SU-DHL-6 (cell line): Measurements from ENCODE around the gene CCL24.
"Not testable (repeated sequence)": the region's sequence is repeated elsewhere in the genome, so short reads cannot be mapped to it uniquely, and the experiment has no call there.

ENCODE experiments used
- H2AFZ ChIP-seq: fragments of 200-600 bp; sonication (generic); 2 replicates; pipeline ENCODE4 v1.6.1; 2014; ENCODE audit warnings: low read depth, mild to moderate bottlenecking, moderate library complexity, mixed read lengths, antibody characterized with exemption, low read length; ENCODE audit not compliant: severe bottlenecking
- H3F3A ChIP-seq: fragments of 200-600 bp; shearing (Covaris generic); 2 replicates; pipeline ENCODE4 v1.6.0; 2016; ENCODE audit warnings: antibody characterized with exemption, mild to moderate bottlenecking; ENCODE audit not compliant: insufficient read depth
- H3K27ac ChIP-seq: fragments of 200-600 bp; sonication (generic); 2 replicates; pipeline ENCODE4 v1.5.1; 2016; ENCODE audit warnings: low read depth, mild to moderate bottlenecking, low read length, moderate library complexity, mixed read lengths
- H3K27me3 ChIP-seq: fragments of 200-600 bp; sonication (generic), shearing (Covaris generic); 2 replicates; pipeline ENCODE4 v1.6.0; 2014; ENCODE audit warnings: mild to moderate bottlenecking, low read length
- H3K36me3 ChIP-seq: fragments of 200-600 bp; sonication (generic); 2 replicates; pipeline ENCODE4 v1.6.1; 2014; ENCODE audit warnings: mild to moderate bottlenecking, low read length, mixed read lengths
- H3K4me2 ChIP-seq: fragments of 300-600, 200-600 bp; shearing (Covaris generic), sonication (generic); 2 replicates; pipeline ENCODE4 v1.6.0; 2014; ENCODE audit warnings: low read length, low read depth, mild to moderate bottlenecking; ENCODE audit not compliant: poor library complexity, severe bottlenecking
- H3K4me3 ChIP-seq: fragments of 200-600 bp; sonication (generic); 2 replicates; pipeline ENCODE4 v1.5.1; 2014; ENCODE audit warnings: antibody characterized with exemption, low read length, mild to moderate bottlenecking, mixed read lengths; ENCODE audit not compliant: insufficient read depth, poor library complexity, severe bottlenecking
- H3K79me2 ChIP-seq: fragments of 200-600 bp; sonication (generic); 2 replicates; pipeline ENCODE4 v1.6.1; 2014; ENCODE audit warnings: mild to moderate bottlenecking, low read length, moderate library complexity; ENCODE audit not compliant: insufficient read depth
- H3K9ac ChIP-seq: fragments of 200-600 bp; sonication (generic); 2 replicates; pipeline ENCODE4 v1.7.0; 2014; ENCODE audit warnings: mild to moderate bottlenecking, low read length
- H3K9me2 ChIP-seq: fragments of 200-600 bp; sonication (generic); replicated peaks from 2 replicates; pipeline ENCODE4 v1.6.1; 2014; ENCODE audit warnings: low read length; ENCODE audit not compliant: insufficient read depth
- H3K9me3 ChIP-seq: fragments of 200-600 bp; sonication (generic); 2 replicates; pipeline ENCODE4 v1.6.1; 2014; ENCODE audit warnings: low read length, mixed read lengths; ENCODE audit not compliant: insufficient read depth
- H4K20me1 ChIP-seq: fragments of 200-600 bp; sonication (generic); 2 replicates; pipeline ENCODE4 v1.6.1; 2014; ENCODE audit warnings: low read depth, mild to moderate bottlenecking, antibody characterized with exemption, low read length, moderate library complexity, mixed read lengths
- EZH2phosphoT487 ChIP-seq: fragments of 200-600 bp; sonication (generic), shearing (Covaris generic); conservative IDR thresholded peaks from 2 replicates; pipeline ENCODE4 v1.6.1; 2018; ENCODE audit warnings: mild to moderate bottlenecking, antibody characterized with exemption, low read length, moderate library complexity, mixed read lengths
- TF ChIP-seq, protein P1 (sequence below): fragments of 200-600 bp; sonication (generic); IDR thresholded peaks from one replicate; pipeline ENCODE4 v1.5.1; 2017; ENCODE audit warnings: antibody characterized with exemption, mild to moderate bottlenecking, low read length, moderate library complexity; ENCODE audit not compliant: insufficient read depth, poor library complexity, severe bottlenecking

The CCL24 gene

DNA sequence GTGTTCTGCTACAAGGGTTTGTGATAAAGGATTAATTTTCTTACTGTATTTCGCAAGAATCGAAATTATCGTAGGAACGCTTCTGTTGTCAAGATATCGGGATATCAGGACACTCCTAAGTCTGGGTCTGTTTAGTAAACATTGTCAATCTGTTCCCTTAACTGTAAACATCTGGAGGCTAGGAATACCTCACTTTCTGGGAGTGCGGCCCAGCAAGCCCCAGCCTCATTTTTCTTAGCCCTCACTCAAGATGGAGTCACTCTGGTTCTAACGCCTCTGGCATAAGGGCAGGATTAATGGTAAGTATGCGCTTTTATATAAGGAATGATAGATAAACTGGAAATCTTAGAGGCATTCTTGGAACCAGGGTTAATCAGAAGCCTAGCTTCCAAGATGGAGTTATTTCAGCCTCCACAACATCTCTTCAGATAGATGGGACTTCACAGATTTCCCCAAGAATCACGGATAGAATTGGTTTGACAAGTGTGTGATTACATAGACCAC is 30.1 kb upstream of the CCL24 start:
- no peaks in the 10 kb centered on the region for H3K9me3 ChIP-seq
- no peak overlapping the region for H3K4me2 ChIP-seq
- no peak overlapping the region for H3K27ac ChIP-seq
- no peaks in the 10 kb centered on the region for H4K20me1 ChIP-seq
- no peak overlapping the region for H3K4me3 ChIP-seq
- no peaks in the 10 kb centered on the region for H3K9me2 ChIP-seq
- TF ChIP-seq, protein P1, sequence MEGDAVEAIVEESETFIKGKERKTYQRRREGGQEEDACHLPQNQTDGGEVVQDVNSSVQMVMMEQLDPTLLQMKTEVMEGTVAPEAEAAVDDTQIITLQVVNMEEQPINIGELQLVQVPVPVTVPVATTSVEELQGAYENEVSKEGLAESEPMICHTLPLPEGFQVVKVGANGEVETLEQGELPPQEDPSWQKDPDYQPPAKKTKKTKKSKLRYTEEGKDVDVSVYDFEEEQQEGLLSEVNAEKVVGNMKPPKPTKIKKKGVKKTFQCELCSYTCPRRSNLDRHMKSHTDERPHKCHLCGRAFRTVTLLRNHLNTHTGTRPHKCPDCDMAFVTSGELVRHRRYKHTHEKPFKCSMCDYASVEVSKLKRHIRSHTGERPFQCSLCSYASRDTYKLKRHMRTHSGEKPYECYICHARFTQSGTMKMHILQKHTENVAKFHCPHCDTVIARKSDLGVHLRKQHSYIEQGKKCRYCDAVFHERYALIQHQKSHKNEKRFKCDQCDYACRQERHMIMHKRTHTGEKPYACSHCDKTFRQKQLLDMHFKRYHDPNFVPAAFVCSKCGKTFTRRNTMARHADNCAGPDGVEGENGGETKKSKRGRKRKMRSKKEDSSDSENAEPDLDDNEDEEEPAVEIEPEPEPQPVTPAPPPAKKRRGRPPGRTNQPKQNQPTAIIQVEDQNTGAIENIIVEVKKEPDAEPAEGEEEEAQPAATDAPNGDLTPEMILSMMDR, result no peak
- TF ChIP-seq EZH2phosphoT487, result no peak
- H3K27me3 ChIP-seq, result no peaks in the 10 kb centered on the region
- H2AFZ ChIP-seq, result no peak overlapping the region
- no peak overlapping the region for H3K9ac ChIP-seq
- no peaks in the 10 kb centered on the region for H3F3A ChIP-seq
- no peaks in the 10 kb centered on the region for H3K79me2 ChIP-seq
- no peaks in the 10 kb centered on the region for H3K36me3 ChIP-seq

DNA sequence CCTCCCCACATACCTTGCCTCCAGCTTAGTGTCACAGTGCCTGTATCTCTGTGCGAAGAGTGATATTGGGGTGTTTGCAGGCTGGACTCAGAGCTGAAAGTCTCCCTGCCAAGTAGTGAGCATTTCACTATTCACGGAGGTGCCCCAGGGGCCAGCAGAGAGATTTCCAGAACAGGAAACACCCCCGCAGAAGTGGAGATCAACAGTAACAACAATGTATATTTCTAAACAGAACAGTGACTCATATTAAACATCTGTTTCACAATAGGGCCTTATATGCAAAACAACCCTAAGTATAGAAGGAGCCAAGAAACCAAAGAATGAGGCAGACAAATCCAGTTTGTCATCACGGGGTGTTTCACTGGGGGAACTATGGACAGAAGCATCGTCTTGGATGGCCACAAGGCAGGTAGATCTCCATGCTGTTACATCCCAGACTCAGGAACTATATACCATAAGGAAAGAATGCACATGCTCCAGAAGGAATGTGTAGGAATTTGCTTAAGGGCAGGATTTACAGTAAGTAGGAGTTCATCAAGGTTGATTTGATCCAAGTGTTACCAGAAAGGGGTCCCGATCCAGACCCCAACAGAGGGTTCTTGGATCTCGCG is 29.3 kb upstream of the CCL24 start:
- H3F3A ChIP-seq, result no peaks in the 10 kb centered on the region
- H2AFZ ChIP-seq, result no peak overlapping the region

DNA sequence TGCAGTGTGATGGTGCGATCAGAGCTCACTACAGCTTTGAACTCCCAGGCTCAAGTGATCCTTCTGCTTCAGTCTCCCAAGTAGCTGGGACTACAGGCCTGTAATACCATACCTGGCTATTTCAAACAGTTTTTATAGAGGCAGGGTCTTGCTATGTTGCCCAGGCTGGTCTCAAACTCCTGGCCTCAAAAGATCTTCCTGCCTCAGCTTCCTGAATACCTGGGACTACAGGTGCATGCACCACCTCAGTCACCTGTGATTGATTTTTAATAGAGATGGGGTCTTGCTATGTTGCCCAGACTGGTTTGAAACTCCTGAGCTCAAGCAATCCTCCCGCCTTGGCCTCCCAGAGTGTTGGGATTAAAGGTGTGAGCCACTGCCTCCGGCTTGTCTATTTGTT is 26.4 kb upstream of the CCL24 start:
- H3K4me3 ChIP-seq, result no peak overlapping the region
- no peaks in the 10 kb centered on the region for H3K79me2 ChIP-seq
- H3K4me2 ChIP-seq, result no peak overlapping the region
- H3K27me3 ChIP-seq, result no peaks in the 10 kb centered on the region
- H3K27ac ChIP-seq, result no peak overlapping the region
- TF ChIP-seq EZH2phosphoT487, result no peak
- TF ChIP-seq, protein P1, result no peak
- no peak overlapping the region for H3K9ac ChIP-seq
- H4K20me1 ChIP-seq, result no peaks in the 10 kb centered on the region
- no peaks in the 10 kb centered on the region for H3K36me3 ChIP-seq
- H3F3A ChIP-seq, result no peaks in the 10 kb centered on the region
- no peaks in the 10 kb centered on the region for H3K9me3 ChIP-seq
- no peak overlapping the region for H2AFZ ChIP-seq
- no peaks in the 10 kb centered on the region for H3K9me2 ChIP-seq

More for the DNA sequence above, 29.3 kb upstream of the CCL24 start:
- H4K20me1 ChIP-seq, result no peaks in the 10 kb centered on the region
- no peaks in the 10 kb centered on the region for H3K9me3 ChIP-seq
- H3K27me3 ChIP-seq, result no peaks in the 10 kb centered on the region
- H3K9ac ChIP-seq, result peak overlapping the region; percentile 6; the same call in 1 of the 2 replicates
- H3K79me2 ChIP-seq, result no peaks in the 10 kb centered on the region
- H3K4me3 ChIP-seq, result no peak overlapping the region
- H3K4me2 ChIP-seq, result peak overlapping the region; percentile 19
- no peaks in the 10 kb centered on the region for H3K9me2 ChIP-seq
- TF ChIP-seq, protein P1, result no peak
- no peak for TF ChIP-seq EZH2phosphoT487
- H3K27ac ChIP-seq, result no peak overlapping the region
- H3K36me3 ChIP-seq, result no peaks in the 10 kb centered on the region

DNA sequence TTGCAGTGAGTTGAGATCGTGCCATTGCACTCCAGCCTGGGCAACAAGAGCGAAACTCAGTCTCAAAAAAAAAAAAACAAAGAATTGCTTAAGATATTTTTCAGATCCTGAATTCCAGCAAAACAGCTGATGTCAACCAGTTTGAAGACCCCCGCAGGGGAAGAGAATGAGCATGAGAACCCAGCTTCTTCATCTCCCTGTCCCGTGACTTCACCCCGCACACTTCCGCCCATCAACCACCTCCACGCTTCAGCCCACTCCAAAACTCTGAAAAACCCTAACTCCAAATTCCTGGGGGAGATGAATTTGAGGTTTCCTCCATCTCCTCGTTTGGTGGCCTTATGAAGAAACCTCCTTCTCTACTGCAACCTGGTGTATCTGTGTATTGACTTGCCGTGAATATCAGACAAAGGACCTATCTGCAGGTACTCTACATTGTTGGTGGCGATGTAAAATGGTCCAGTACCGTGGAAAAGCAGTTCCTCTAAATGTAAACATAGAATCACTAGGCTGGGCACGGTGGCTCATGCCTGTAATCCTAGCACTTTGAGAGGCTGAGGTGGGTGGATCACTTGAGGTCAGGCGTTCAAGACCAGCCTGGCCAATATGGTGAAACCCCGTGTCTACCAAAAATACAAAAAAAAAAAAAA is 24.8 kb upstream of the CCL24 start:
- not testable (repeated sequence) for H3K9ac ChIP-seq, H3K4me2 ChIP-seq, H2AFZ ChIP-seq, H3K79me2 ChIP-seq, H3K4me3 ChIP-seq, H3K27me3 ChIP-seq, H3K36me3 ChIP-seq, H3K27ac ChIP-seq, H3F3A ChIP-seq, H3K9me2 ChIP-seq, H4K20me1 ChIP-seq, H3K9me3 ChIP-seq
